GM12878 (cell line): ENCODE results near the gene SPATA46. TPM values are rescaled to one million over a fixed set of nuclear protein-coding genes. Genes with fewer than 3 reads are reported as not detected.

Source experiments
- ATAC-seq: fragments of 200-7000 bp; cut with Tn5 transposase; 3 replicates; pipeline ENCODE4 v1.9.1; 2020; ENCODE audit warnings: mild to moderate bottlenecking, moderate library complexity
- BruUV-seq: library from RNA; stranded (reverse); fragments of 400-500 nt; replicated peaks from 2 replicates; lab custom pipeline; 2021; lab: Mats Ljungman, UMichigan
- CTCF ChIA-PET: fragments of 300-600 bp; sonication (Branson Sonifier 250); formaldehyde crosslinking; extraction: SDS; loops from one replicate; lab custom pipeline; 2021; ENCODE audit warnings: inconsistent platforms; lab: Yijun Ruan, JAX
- POLR2A ChIA-PET: fragments of 350-600 bp; formaldehyde crosslinking; extraction: SDS; loops from one replicate; lab custom pipeline; 2021; ENCODE audit warnings: inconsistent platforms; lab: Charles Lee
- RAD21 ChIA-PET: fragments of 300-600 bp; sonication (Branson Sonifier 250); formaldehyde crosslinking; loops from one replicate; lab custom pipeline; 2023; ENCODE audit warnings: antibody characterized with exemption; ENCODE audit not compliant: unreplicated experiment; lab: Charles Lee
- SMC1A ChIA-PET: fragments of 300-600 bp; sonication (Branson Sonifier 250); formaldehyde crosslinking; loops from one replicate; lab custom pipeline; 2023; ENCODE audit not compliant: unreplicated experiment, uncharacterized antibody; lab: Charles Lee
- DNase-seq: peaks from one replicate; pipeline ENCODE4 v3.0.0-alpha.2; 2011; ENCODE audit warnings: low read depth, low spot score
- FAIRE-seq: peaks from 3 replicates; lab custom pipeline; 2011; peaks lifted over from hg19 to GRCh38; lab: Jason Lieb, UNC
- H2AFZ ChIP-seq: 2 replicates; pipeline ENCODE4 v1.6.0; 2011; ENCODE audit warnings: low read depth, low read length, control low read depth; ENCODE audit not compliant: control insufficient read depth
- H3K27ac ChIP-seq: 2 replicates; pipeline ENCODE4 v1.5.1; 2011; ENCODE audit warnings: control low read depth; ENCODE audit not compliant: control insufficient read depth, insufficient read depth
- H3K27me3 ChIP-seq, 2 experiments: replicated peaks in 1 of 2; 2 replicates each; pipeline versions ENCODE4 v1.6.0 to v1.6.1; 2011; ENCODE audit warnings: low read length in 1 of 2; ENCODE audit not compliant: control insufficient read depth in 2 of 2, insufficient read depth in 2 of 2
- H3K36me3 ChIP-seq, 2 experiments: 2 replicates each; pipeline ENCODE4 v1.5.1; 2011; ENCODE audit warnings: low read length in 1 of 2; ENCODE audit not compliant: control insufficient read depth in 2 of 2, insufficient read depth in 2 of 2
- H3K4me1 ChIP-seq: 2 replicates; pipeline ENCODE4 v1.6.1; 2011; ENCODE audit warnings: mild to moderate bottlenecking, low read length, moderate library complexity, mixed read lengths; ENCODE audit not compliant: control insufficient read depth, insufficient read depth
- H3K4me2 ChIP-seq: 2 replicates; pipeline ENCODE4 v1.6.0; 2011; ENCODE audit warnings: control low read depth; ENCODE audit not compliant: control insufficient read depth, insufficient read depth
- H3K4me3 ChIP-seq: fragments of 200-600 bp; sonication (generic); 2 replicates; pipeline ENCODE4 v1.5.1; 2016
- H3K79me2 ChIP-seq: 2 replicates; pipeline ENCODE4 v1.6.0; 2011; ENCODE audit warnings: low read length; ENCODE audit not compliant: control insufficient read depth, insufficient read depth
- H3K9ac ChIP-seq: 2 replicates; pipeline ENCODE4 v1.8.0; 2011; ENCODE audit warnings: low read length, control low read depth, mixed read lengths; ENCODE audit not compliant: control insufficient read depth, insufficient read depth
- H3K9me3 ChIP-seq: replicated peaks from 3 replicates; pipeline ENCODE4 v1.5.1; 2011; ENCODE audit warnings: mild to moderate bottlenecking, low read length; ENCODE audit not compliant: control insufficient read depth, insufficient read depth
- H4K20me1 ChIP-seq: 2 replicates; pipeline ENCODE4 v1.6.0; 2011; ENCODE audit not compliant: control insufficient read depth, insufficient read depth
- CREB1 ChIP-seq: IDR thresholded peaks from 2 replicates; pipeline ENCODE4 v1.6.1; 2012; ENCODE audit warnings: low read depth, mild to moderate bottlenecking, inconsistent platforms
- CTCF ChIP-seq, 3 experiments: IDR thresholded peaks in 2 of 3; conservative IDR thresholded peaks in 1 of 3; 2 replicates each; pipeline ENCODE4 v1.5.1; 2011; ENCODE audit warnings: low read depth in 3 of 3, low read length in 3 of 3, mild to moderate bottlenecking in 3 of 3, control low read depth in 2 of 3, moderate library complexity in 2 of 3, inconsistent platforms in 1 of 3, mixed read lengths in 1 of 3; ENCODE audit not compliant: control insufficient read depth in 2 of 3, insufficient read depth in 1 of 3; ENCODE audit errors: extremely low read depth in 1 of 3
- EED ChIP-seq: sonication (generic); IDR thresholded peaks from 2 replicates; pipeline ENCODE4 v1.6.1; 2016; ENCODE audit warnings: antibody characterized with exemption, low read depth
- EZH2 ChIP-seq: IDR thresholded peaks from 2 replicates; pipeline ENCODE4 v1.6.1; 2012; ENCODE audit warnings: low read depth, mild to moderate bottlenecking, control low read depth, inconsistent platforms, low read length, borderline replicate concordance; ENCODE audit not compliant: control insufficient read depth
- GABPA ChIP-seq: IDR thresholded peaks from 2 replicates; pipeline ENCODE4 v1.6.1; 2014; ENCODE audit warnings: antibody characterized with exemption, low read depth, mild to moderate bottlenecking, inconsistent platforms
- JUND ChIP-seq: IDR thresholded peaks from 2 replicates; pipeline ENCODE4 v1.6.1; 2012; ENCODE audit warnings: low read depth, mild to moderate bottlenecking, low read length, improper control_type of control experiment, moderate library complexity
- LARP7 ChIP-seq: fragments of 450-650 bp; IDR thresholded peaks from 2 replicates; pipeline ENCODE4 v1.6.1; 2017; ENCODE audit warnings: mild to moderate bottlenecking
- RUNX3 ChIP-seq: IDR thresholded peaks from 2 replicates; pipeline ENCODE4 v1.6.1; 2012; ENCODE audit warnings: low read length, inconsistent platforms
- STAT3 ChIP-seq: IDR thresholded peaks from 2 replicates; pipeline ENCODE4 v1.6.1; 2011; ENCODE audit warnings: low read depth, low read length, improper control_type of control experiment
- WRNIP1 ChIP-seq: IDR thresholded peaks from 2 replicates; pipeline ENCODE4 v1.6.1; 2011; ENCODE audit warnings: low read depth, low read length, improper control_type of control experiment, borderline replicate concordance
- WGBS: methylation state at CpG from one replicate; pipeline ENCODE4 v1.1.6; 2016; ENCODE audit warnings: low lambda C conversion rate; ENCODE audit not compliant: insufficient replicate concordance, insufficient coverage; ENCODE audit errors: missing lambda C conversion rate; 5-methylcytosine and 5-hydroxymethylcytosine counted together
- in situ Hi-C: fragments of 300-500 bp; cut with MboI; formaldehyde crosslinking; loops from 9 replicates; pipeline ENCODE4 v1.14.3; 2018; ENCODE audit warnings: mixed read lengths
- intact Hi-C: fragments of 100-400 bp; cut with micrococcal nuclease; formaldehyde crosslinking; loops from one replicate; pipeline ENCODE4 v1.14.2; 2022; ENCODE audit not compliant: unreplicated experiment
- polyA plus RNA-seq, 11 experiments: library from polyadenylated mRNA; depleted of rRNA in 4 of 11; unstranded in 6 of 11; stranded (reverse) in 5 of 11; fragments of >200 nt; fragmentation: Nextera tagmentation in 4 of 11; fragmentation: Illumina TruSeq in 1 of 11; extraction: Ambion mirVana in 4 of 11; extraction: Trizol in 1 of 11; gene quantifications; 1 replicate in 1 of 11; 2 replicates in 10 of 11; pipeline versions ENCODE4 v1.2.1 to v1.2.3, GENCODE V29; 2011 to 2016; ENCODE audit warnings: inconsistent platforms in 2 of 11, missing spikeins in 2 of 11, low read depth in 1 of 11
- total RNA-seq, 4 experiments: library from RNA; depleted of rRNA in 3 of 4; stranded (reverse); fragments of >200 nt in 3 of 4; fragmentation: Illumina TruSeq in 1 of 4; extraction: Trizol in 1 of 4; gene quantifications; 2 replicates each; pipeline versions ENCODE4 v1.2.1 to v1.2.3, GENCODE V29; 2013 to 2021
- TF ChIP-seq, protein P1 (sequence below): fragments of 450-650 bp; IDR thresholded peaks from 2 replicates; pipeline ENCODE4 v1.6.1; 2017; ENCODE audit warnings: mild to moderate bottlenecking, moderate library complexity
- TF ChIP-seq, protein P2 (sequence below): fragments of 450-650 bp; conservative IDR thresholded peaks from 2 replicates; pipeline ENCODE4 v1.6.1; 2017; ENCODE audit warnings: mild to moderate bottlenecking, moderate library complexity
- TF ChIP-seq, protein P3 (sequence below): IDR thresholded peaks from 2 replicates; pipeline ENCODE4 v1.6.1; 2012; ENCODE audit warnings: mild to moderate bottlenecking, low read depth, low read length

The SPATA46 gene
- total and polyA plus RNA-seq, 10 of the 15 experiments (the other 5 are each of a cell fraction or from before 2014, with no cell fraction given), result not detected

DNA sequence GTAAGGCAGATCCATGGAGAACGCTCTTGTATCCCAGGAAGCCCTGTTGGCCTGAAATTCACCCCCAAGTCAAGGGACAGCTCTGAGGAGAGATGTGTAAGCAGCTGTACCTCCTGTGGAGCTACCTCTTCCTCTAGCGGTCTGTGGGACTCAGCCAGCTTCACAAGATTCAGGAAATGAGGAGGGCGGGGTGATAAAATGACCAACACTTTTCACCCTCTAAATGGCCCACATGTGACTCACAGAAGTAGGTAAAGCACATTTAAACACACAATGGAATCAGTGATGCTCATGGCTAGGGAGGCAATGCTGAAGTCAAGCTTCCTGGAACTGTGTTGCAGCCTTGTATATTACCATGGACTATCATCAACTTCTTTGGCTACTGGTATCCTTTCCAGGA is 35.3 kb upstream of the SPATA46 start, which contains the start of gene SH2D1B:
Gene SH2D1B, minus strand, starts transcription at position 135 of the 400 bp plus-strand sequence. Its CDS starts 120 bp downstream, at position 15.
- Histone ChIP-seq H2AFZ (no peak within 1 kb of the TSS), H3K4me3 (no peak within 1 kb of the TSS), H3K4me2 (no peak within 1 kb of the TSS), H3K27ac (no peak within 1 kb of the TSS), H3K9ac (no peak within 1 kb of the TSS), H3K27me3 (no peaks in the 10 kb centered on the region; a peak in 2 of 4 replicates), H3K36me3 (no peaks in the 10 kb centered on the region), H3K4me1 (no peaks in the 10 kb centered on the region), H4K20me1 (no peaks in the 10 kb centered on the region), H3K9me3 (no peaks in the 10 kb centered on the region; the same call in 1 of the 3 replicates), H3K79me2 (no peaks in the 10 kb centered on the region)
- DNase-seq (no peak), FAIRE-seq (no peak), ATAC-seq (no peak)
- 16% methylated on average over 3 of the region's 3 CpGs for WGBS
- ChIA-PET RAD21 (no interaction called here), SMC1A (no interaction called here), POLR2A (no interaction called here), CTCF (interaction anchor here (0.9 kb wide), 1 partner anchor 31 kb away, joined by 3 read pairs; no protein-coding TSS in a partner anchor)
- intact Hi-C loops, result no loop called here
- in situ Hi-C loops, result no loop called here
- BruUV-seq, result no TSS peak
- TF ChIP-seq, protein P1, sequence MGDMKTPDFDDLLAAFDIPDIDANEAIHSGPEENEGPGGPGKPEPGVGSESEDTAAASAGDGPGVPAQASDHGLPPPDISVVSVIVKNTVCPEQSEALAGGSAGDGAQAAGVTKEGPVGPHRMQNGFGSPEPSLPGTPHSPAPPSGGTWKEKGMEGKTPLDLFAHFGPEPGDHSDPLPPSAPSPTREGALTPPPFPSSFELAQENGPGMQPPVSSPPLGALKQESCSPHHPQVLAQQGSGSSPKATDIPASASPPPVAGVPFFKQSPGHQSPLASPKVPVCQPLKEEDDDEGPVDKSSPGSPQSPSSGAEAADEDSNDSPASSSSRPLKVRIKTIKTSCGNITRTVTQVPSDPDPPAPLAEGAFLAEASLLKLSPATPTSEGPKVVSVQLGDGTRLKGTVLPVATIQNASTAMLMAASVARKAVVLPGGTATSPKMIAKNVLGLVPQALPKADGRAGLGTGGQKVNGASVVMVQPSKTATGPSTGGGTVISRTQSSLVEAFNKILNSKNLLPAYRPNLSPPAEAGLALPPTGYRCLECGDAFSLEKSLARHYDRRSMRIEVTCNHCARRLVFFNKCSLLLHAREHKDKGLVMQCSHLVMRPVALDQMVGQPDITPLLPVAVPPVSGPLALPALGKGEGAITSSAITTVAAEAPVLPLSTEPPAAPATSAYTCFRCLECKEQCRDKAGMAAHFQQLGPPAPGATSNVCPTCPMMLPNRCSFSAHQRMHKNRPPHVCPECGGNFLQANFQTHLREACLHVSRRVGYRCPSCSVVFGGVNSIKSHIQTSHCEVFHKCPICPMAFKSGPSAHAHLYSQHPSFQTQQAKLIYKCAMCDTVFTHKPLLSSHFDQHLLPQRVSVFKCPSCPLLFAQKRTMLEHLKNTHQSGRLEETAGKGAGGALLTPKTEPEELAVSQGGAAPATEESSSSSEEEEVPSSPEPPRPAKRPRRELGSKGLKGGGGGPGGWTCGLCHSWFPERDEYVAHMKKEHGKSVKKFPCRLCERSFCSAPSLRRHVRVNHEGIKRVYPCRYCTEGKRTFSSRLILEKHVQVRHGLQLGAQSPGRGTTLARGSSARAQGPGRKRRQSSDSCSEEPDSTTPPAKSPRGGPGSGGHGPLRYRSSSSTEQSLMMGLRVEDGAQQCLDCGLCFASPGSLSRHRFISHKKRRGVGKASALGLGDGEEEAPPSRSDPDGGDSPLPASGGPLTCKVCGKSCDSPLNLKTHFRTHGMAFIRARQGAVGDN, result no peak
- TF ChIP-seq, protein P2, sequence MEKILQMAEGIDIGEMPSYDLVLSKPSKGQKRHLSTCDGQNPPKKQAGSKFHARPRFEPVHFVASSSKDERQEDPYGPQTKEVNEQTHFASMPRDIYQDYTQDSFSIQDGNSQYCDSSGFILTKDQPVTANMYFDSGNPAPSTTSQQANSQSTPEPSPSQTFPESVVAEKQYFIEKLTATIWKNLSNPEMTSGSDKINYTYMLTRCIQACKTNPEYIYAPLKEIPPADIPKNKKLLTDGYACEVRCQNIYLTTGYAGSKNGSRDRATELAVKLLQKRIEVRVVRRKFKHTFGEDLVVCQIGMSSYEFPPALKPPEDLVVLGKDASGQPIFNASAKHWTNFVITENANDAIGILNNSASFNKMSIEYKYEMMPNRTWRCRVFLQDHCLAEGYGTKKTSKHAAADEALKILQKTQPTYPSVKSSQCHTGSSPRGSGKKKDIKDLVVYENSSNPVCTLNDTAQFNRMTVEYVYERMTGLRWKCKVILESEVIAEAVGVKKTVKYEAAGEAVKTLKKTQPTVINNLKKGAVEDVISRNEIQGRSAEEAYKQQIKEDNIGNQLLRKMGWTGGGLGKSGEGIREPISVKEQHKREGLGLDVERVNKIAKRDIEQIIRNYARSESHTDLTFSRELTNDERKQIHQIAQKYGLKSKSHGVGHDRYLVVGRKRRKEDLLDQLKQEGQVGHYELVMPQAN, result no peak
- TF ChIP-seq CTCF (IDR thresholded peaks at IDR 0.05 in 2 of 3, conservative IDR thresholded peaks at IDR 0.05 in 1 of 3; ENCODE audit: control insufficient read depth in 2 of 3, extremely low read depth in 1 of 3, insufficient read depth in 1 of 3, low read depth in 3 of 3, low read length in 3 of 3) (no peak), GABPA (no peak), EED (no peak), CREB1 (no peak), RUNX3 (no peak), WRNIP1 (no peak), JUND (no peak), STAT3 (no peak), EZH2 (no peak), LARP7 (no peak)
- TF ChIP-seq, protein P3, sequence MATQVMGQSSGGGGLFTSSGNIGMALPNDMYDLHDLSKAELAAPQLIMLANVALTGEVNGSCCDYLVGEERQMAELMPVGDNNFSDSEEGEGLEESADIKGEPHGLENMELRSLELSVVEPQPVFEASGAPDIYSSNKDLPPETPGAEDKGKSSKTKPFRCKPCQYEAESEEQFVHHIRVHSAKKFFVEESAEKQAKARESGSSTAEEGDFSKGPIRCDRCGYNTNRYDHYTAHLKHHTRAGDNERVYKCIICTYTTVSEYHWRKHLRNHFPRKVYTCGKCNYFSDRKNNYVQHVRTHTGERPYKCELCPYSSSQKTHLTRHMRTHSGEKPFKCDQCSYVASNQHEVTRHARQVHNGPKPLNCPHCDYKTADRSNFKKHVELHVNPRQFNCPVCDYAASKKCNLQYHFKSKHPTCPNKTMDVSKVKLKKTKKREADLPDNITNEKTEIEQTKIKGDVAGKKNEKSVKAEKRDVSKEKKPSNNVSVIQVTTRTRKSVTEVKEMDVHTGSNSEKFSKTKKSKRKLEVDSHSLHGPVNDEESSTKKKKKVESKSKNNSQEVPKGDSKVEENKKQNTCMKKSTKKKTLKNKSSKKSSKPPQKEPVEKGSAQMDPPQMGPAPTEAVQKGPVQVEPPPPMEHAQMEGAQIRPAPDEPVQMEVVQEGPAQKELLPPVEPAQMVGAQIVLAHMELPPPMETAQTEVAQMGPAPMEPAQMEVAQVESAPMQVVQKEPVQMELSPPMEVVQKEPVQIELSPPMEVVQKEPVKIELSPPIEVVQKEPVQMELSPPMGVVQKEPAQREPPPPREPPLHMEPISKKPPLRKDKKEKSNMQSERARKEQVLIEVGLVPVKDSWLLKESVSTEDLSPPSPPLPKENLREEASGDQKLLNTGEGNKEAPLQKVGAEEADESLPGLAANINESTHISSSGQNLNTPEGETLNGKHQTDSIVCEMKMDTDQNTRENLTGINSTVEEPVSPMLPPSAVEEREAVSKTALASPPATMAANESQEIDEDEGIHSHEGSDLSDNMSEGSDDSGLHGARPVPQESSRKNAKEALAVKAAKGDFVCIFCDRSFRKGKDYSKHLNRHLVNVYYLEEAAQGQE, result no peak
